ENCODE data around the gene ABHD2.

Gene ABHD2

GRCh38 chr15:89168316-89168833 lies 80.1 kb downstream of the ABHD2 start:
- Histone ChIP-seq H3K4me3 (ENCODE audit: low read depth, low read length) (no peak overlapping the region), H3K27ac (ENCODE audit: extremely low read depth, low read depth, low read length) (no peak overlapping the region), H3K9me3 (ENCODE audit: control insufficient read depth, insufficient read depth, low read depth, low read length) (no peaks in the 10 kb centered on the region), H3K36me3 (ENCODE audit: control insufficient read depth in 2 of 2, insufficient read depth in 1 of 2, low read length in 2 of 2) (no peaks in the 10 kb centered on the region; a peak in 1 of 3 replicates), H3K4me1 (ENCODE audit: control insufficient read depth, insufficient read depth, low read length) (peaks cover 21% of the 10 kb centered on the region; the same call in 1 of the 2 replicates)
- TF ChIP-seq ZBTB6 (tag by site-specific recombination; IDR thresholded peaks at IDR 0.05) = no peak
- TF ChIP-seq WT1 (tag by site-specific recombination; IDR thresholded peaks at IDR 0.05) = no peak
- no peak for TF ChIP-seq GLIS2 (tag by site-specific recombination; IDR thresholded peaks at IDR 0.05)
- TF ChIP-seq ZNF473 (tag by site-specific recombination; IDR thresholded peaks at IDR 0.05) = no peak
- TF ChIP-seq KLF7 (tag by site-specific recombination; IDR thresholded peaks at IDR 0.05; ENCODE audit: borderline replicate concordance) = no peak
- no peak for TF ChIP-seq ZNF654 (tag by site-specific recombination; IDR thresholded peaks at IDR 0.05; ENCODE audit: low read depth)
- no peak for TF ChIP-seq ZNF768 (tag by site-specific recombination; IDR thresholded peaks at IDR 0.05)
- TF ChIP-seq ZNF239 (tag by site-specific recombination; IDR thresholded peaks at IDR 0.05) = no peak
- TF ChIP-seq ZNF292 (tag by site-specific recombination; IDR thresholded peaks at IDR 0.05; ENCODE audit: borderline replicate concordance, low read depth) = no peak
- no peak for TF ChIP-seq ZNF488 (tag by site-specific recombination; IDR thresholded peaks at IDR 0.05)
- no peak for TF ChIP-seq ZBTB44 (tag by site-specific recombination; IDR thresholded peaks at IDR 0.05)
- TF ChIP-seq ZNF148 (tag by site-specific recombination; IDR thresholded peaks at IDR 0.05; ENCODE audit: borderline replicate concordance) = no peak
- CTCF ChIA-PET = interaction anchor here (0.5 to 19.0 kb wide), 14 partner anchors 10 to 509 kb away, joined by 3 to 480 read pairs (median 3); no protein-coding TSS in a partner anchor
- POLR2A ChIA-PET = interaction anchor here (0.8 to 1.1 kb wide), 2 partner anchors 80 to 264 kb away, joined by 3 to 4 read pairs; partner anchors contain the start of gene ABHD2

GRCh38 chr15:89170364-89170763 lies 82.1 kb downstream of the ABHD2 start:
- Histone ChIP-seq H3K9me3 (ENCODE audit: control insufficient read depth, insufficient read depth, low read depth, low read length) (no peaks in the 10 kb centered on the region), H3K27ac (ENCODE audit: extremely low read depth, low read depth, low read length) (no peak overlapping the region), H3K4me3 (ENCODE audit: low read depth, low read length) (no peak overlapping the region), H3K36me3 (ENCODE audit: control insufficient read depth in 2 of 2, insufficient read depth in 1 of 2, low read length in 2 of 2) (peaks cover 0 to 1% of the 10 kb centered on the region in 2 experiments; a peak in 1 of 3 replicates), H3K4me1 (ENCODE audit: control insufficient read depth, insufficient read depth, low read length) (peaks cover 32% of the 10 kb centered on the region)
- TF ChIP-seq ZBTB26 (tag by site-specific recombination; optimal IDR thresholded peaks at IDR 0.05) (no peak), ZNF747 (tag by site-specific recombination; IDR thresholded peaks at IDR 0.05) (no peak), ZNF146 (tag by site-specific recombination; IDR thresholded peaks at IDR 0.05) (peak; percentile 45; the same call in 1 of the 2 replicates), RBAK (tag by site-specific recombination; IDR thresholded peaks at IDR 0.05) (no peak)
- ChIA-PET POLR2A (no interaction called here), CTCF (interaction anchor here (1.4 to 19.0 kb wide), 16 partner anchors 8 to 512 kb away, joined by 4 to 480 read pairs (median 12); partner anchors contain the start of gene ABHD2)

Measured in HEK293 (cell line).